Hepatocyte (in vitro differentiated cells): ENCODE measurements around the gene LINGO1.

Source experiments
- EZH2 ChIP-seq: fragments of 200-600 bp; sonication (generic); IDR thresholded peaks from 2 replicates; pipeline ENCODE4 v1.6.1; 2016; ENCODE audit warnings: antibody characterized with exemption, mild to moderate bottlenecking, borderline replicate concordance
- EZH2phosphoT487 ChIP-seq: fragments of 200-600 bp; sonication (generic); IDR thresholded peaks from one replicate; pipeline ENCODE4 v1.6.1; 2018; ENCODE audit warnings: antibody characterized with exemption, mild to moderate bottlenecking, low read depth, moderate library complexity; ENCODE audit not compliant: unreplicated experiment, severe bottlenecking
- TF ChIP-seq, protein P1 (sequence below): fragments of 200-600 bp; sonication (generic); IDR thresholded peaks from 2 replicates; pipeline ENCODE4 v1.5.1; 2016; ENCODE audit warnings: antibody characterized with exemption, mild to moderate bottlenecking; ENCODE audit not compliant: poor library complexity

DNA sequence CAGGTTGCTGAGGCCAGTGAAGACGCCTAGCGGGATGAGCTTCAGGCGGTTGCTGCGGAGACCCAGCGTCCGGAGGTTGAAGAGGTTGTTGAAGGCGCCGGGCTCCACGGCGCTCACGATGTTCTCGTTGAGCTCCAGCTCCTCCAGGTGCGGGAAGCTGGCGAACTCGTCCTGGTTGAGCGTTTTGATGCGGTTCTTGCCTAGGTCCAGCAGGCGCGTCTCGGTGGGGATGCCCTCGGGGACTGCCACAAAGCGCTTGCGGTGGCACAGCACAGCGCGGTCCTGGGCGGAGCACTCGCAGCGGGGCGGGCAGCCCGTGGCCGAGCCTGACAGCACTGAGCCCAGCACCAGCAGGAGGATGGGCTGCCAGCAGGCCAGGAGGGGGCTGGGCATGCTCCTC lies 17.2 kb downstream of the LINGO1 start:
- TF ChIP-seq EZH2 (no peak), EZH2phosphoT487 (no peak)
- TF ChIP-seq, protein P1, sequence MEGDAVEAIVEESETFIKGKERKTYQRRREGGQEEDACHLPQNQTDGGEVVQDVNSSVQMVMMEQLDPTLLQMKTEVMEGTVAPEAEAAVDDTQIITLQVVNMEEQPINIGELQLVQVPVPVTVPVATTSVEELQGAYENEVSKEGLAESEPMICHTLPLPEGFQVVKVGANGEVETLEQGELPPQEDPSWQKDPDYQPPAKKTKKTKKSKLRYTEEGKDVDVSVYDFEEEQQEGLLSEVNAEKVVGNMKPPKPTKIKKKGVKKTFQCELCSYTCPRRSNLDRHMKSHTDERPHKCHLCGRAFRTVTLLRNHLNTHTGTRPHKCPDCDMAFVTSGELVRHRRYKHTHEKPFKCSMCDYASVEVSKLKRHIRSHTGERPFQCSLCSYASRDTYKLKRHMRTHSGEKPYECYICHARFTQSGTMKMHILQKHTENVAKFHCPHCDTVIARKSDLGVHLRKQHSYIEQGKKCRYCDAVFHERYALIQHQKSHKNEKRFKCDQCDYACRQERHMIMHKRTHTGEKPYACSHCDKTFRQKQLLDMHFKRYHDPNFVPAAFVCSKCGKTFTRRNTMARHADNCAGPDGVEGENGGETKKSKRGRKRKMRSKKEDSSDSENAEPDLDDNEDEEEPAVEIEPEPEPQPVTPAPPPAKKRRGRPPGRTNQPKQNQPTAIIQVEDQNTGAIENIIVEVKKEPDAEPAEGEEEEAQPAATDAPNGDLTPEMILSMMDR = no peak
